DMS53 treated with DMSO at 0.1 percent for 48 hours (cell line): ENCODE measurements around the gene HSD11B2.

Experiments used
- DNase-seq: peaks from one replicate; lab custom pipeline; 2025; ENCODE audit not compliant: unreplicated experiment; lab: John Stamatoyannopoulos, UW

HSD11B2 gene

DNA sequence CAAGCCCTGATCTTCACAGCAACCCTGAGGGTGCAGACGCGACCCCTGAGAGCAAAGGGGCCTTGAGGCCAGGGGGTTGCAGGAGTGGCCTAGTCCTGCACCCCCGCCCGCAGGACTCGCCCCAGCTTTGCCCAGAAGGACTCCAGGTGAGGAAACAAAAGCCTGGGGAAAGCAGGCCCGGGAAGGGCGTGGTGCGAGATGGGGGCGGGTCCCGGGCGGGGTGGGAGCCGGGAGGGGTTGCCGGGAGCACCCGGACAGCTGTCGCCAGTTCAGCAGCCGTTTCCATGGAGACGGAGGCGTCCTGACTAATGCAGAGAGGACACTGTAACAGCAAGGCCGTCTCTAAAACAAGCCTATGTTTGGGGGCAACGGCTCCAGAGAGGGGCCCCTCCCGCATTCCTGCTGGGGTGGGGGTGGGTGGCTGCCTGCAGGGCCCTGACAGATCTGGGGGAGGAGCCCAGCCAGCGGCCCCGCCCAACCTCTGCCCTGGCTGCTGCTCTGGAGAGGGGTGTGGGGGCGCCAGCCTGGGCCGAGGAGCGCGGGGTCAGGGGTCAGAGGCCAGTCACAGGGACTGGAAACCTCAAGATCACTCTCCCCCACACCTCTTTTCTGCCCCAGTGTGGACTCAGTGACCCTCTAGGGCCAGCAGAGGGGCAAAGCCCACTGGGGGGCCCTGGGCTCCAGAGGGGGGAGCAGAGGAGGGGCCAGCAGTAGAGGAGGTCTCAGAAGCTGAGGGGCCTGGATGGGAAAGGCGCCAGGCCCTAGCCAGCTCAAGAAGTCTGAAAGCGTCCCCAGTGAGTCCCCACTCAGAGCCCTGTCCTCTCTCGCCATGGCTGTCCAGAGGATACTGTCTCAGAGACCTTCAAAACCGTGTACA is 34.5 kb upstream of the HSD11B2 start:
- peak; percentile 58 for DNase-seq

DNA sequence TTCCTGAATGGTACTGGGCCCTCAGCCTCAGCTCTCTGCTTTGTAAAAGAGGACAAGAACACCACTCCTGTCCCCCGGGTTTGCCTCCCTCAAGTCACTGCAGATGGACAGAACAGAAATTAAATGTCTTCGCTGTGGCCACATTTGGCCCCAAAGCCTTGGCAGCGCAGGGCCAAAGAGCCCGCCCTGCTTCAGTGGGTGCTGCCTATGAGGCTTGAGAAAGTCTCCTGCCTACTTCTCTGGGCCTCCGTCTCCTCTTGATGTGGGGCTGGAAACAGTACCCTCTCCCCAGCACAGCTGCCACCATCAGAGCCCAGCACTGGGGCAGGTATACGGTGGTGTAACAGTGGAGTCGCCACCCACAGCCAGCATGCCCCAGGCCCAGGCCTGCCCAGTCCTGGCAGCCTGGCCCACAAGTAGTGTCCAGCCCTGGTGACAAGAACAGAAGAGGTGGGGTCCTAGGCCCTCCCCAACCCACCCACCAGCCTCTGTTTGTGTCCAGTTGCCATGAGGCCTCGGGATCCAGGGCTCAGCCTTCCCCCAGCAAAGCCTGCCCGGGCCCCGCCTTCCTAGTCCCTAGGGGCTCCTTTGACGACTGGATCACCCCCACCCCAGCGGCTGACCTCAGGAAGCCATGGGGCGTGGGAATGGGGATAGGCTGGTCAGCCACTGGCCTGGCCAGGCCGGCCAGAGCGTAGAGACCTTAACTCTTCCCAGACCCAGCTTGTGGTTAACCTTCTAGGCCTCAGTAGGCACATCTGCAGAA is 33.7 kb upstream of the HSD11B2 start:
- no peak for DNase-seq

DNA sequence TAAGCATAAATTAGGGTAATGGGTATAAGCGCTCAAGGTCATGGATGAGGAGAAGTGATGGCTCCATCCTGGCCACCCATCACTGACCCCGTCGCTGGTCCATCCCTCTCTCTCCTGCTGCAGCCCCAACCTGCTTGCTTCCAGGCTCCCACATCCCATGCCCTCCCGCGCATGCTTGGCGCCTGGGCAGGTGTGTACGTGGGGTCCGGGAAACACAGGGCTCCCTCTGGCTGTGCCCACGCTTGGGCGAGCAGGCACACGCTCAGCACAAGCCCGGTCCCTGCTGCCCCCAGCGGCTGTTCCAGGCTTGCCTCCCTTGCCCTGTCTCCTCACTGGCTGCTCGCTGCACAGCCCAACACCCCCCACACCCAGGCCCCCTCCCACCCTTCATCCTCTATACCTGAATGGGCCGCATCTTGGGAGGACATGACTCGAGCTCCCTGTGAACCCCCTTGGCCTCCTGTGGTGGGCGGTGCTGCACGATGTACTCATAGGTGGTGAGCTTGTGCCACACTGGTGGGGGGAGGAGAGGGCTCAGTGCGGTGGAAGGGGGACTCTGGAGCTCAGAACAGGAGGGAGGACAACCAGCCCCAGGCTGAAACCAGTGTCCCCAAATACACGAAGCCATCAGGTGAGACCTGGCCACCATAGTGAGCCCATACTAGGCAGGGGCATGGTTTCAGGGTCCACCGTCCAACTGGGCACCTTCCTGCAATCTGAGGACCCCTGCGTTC is 32.9 kb upstream of the HSD11B2 start:
- DNase-seq = no peak

DNA sequence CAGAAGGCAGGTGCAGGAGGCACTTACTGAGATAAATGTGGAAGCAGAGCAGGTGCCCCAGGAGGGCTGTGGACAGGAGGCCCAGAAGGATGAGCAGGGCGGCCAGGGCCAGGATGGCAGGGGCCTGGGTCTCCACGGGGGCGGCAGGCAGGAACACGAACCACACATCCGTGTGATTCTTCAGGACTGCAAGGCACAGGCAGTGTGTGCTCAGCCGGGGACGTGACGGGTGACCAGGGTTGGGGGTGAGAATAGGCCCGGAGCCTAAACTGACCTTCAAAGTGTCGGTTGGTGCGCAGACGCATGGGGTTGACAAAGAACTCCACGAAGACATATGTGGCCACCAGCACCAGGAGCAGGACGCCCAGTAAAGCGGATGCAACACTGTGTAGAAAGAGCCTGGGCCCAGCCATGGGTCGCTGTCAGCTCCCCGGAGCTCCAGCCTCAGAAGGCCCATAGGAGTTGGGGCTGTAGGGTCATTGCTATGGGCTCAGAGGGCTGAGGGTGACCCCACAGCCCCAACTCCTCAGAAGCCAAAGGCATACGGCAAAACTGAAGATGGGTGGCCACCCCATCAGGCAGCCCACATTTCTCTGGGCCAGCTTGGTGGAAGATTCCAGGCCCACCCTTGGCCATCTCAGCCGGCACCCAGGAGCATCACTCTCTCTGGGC is 32.2 kb upstream of the HSD11B2 start:
- no peak for DNase-seq

DNA sequence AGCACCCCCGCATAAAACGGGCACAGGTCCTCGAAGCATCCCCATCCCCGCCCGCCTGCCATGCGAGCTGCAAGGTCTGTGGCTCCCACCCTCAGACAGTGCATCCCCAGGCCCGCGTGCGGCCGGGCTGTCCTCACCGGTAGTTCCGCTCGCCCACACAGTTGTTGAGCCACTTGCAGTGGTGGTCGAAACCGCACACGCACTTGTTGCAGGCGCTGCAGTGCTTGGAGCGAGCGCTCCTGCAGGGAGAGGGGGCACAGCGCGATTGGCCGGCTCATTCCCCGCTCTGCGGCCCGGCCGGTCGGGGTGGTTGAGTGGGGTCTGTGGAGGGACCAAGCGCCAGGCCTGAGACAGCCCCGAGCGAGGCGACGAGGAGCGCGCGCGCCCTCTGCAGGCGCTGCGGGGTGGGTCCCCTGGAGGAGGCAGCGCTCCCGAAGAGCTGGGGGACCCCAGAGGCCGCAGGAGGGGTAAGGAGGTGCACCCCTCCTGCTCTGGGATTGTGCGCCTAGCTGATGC is 31.6 kb upstream of the HSD11B2 start:
- no peak for DNase-seq

DNA sequence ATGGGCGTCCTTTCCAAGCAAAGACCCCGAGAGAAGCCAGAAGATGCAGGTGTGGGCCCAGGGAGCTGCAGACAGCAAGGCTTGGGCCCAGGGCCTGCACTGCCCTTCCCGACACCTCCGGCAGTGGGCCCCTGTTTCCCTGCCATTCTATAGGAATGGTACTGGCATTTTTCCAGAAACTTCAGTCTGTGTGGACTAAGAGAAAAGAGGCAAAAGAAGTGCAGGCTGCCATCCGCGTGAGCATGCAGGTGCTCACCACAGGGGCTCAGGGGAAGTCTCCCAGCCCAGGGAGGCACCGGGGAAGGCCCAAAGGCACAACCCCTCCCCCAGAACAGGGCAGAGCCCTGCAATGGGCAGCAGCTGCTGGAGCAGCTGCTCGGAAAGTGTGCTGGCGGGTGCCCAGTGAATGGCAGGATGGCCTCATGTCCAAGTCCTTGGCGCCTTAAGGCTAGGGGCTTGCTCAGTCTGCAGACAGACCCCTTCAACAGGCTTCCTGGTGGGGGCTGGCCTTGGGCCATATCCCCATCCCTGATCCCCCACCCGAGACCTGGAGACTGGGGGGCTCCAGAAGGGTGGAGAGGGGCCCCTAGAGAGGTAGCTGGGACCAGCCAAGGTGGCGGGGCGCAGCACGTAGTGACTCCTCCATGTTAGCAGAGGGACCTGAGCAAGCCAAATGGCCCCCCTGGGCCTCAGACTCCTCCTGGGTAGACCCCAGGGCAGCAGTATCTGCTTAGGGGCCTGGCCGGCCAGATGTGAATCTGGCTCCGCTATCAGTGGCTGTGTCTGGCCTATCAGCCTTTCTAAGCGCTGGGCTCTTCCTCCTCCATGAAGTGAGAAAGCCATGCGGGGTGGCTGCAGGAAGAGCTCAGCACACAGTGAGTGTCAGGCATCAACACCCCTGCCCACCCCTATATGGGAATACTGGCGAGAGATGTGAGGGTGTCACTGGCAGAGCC is 30.9 kb upstream of the HSD11B2 start:
- peak; percentile 8 for DNase-seq

DNA sequence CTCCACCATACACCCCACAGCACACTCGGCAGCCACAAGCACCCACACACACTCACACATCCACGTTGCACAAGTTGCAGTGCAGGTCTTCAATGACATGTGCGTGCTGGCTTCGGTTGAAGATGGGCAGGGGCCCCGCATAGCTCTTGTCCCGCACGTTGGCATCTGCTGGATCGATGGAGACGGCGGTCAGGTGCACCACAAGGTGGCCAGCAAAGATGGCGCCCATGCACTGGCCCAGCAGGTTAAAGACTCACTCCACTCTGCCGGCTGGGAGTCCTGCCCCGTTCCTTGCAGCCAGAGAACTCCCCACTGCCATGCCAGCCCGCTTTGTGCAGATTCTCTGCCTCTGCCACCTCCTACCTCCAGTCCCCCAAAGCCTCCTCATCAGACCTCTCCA is 30.0 kb upstream of the HSD11B2 start:
- DNase-seq = no peak

DNA sequence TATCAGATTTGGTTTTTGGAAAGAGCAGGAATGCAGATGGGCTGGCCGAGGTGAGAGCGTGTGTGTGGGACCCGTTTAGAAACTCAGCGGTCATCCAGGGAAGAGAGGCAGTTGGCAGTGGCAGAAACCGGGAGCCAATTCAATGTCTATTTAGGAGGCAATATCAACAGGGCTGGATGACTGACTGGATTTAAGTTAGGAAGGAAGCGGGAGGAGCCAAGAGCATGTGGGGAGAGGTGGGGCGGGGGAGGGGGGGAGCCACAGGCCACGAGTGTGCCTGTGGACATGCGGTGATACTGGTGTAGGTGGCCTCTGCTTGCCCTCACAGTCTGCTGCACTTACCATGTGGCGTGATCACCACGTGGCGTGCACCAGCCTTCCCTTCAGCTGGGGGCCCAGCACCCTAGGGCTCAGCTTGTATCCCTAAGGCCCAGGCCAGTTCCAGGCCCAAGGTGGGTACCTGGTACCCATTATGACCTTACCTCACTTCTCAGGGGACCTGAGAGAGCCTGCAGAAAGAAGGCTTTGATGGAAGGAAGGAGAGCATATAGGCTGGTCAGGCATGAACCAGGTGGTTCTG is 26.9 kb upstream of the HSD11B2 start:
- DNase-seq = no peak

DNA sequence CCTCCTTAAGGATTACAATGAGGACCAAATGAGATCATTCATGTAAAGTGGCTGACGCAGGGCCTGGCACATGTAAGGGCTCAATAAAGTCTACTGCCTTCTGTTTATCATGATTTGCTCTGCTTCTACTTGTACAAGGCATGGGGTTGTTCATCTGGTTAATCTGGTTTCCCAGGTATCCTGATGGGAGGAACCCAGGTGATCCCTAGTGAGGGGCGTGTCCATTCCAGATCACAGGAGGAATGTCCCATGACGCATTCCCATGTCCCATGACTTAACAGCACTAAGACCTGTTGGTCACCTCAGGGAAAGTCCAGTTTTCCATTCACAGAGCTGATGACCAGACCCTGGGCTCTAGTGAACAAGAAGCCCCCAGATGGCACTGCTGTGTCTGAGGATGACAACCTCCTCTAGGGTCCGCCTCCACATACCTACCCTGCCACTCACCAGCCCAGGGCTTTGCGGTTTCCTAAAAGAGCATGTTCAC is 26.1 kb upstream of the HSD11B2 start:
- DNase-seq = peak; percentile 75

DNA sequence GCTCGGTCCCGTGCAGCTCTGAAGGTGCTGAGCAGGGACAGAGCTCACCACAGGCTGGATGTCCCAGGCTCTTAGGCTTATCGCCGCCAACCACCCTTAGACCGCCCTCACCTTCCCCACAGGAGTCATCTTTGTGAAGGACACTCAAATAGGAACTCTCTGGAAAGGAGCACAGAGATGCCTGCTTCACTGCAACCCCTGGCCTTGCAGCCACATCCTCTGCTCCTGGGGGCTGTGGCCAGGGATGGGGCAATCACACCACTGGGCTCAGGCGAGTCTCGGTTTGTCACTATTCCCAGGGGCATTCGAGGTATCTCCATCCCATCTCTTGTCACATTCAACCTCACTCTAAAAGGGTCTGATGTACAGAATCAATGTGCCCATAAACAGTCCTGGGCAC is 25.6 kb upstream of the HSD11B2 start:
- no peak for DNase-seq

DNA sequence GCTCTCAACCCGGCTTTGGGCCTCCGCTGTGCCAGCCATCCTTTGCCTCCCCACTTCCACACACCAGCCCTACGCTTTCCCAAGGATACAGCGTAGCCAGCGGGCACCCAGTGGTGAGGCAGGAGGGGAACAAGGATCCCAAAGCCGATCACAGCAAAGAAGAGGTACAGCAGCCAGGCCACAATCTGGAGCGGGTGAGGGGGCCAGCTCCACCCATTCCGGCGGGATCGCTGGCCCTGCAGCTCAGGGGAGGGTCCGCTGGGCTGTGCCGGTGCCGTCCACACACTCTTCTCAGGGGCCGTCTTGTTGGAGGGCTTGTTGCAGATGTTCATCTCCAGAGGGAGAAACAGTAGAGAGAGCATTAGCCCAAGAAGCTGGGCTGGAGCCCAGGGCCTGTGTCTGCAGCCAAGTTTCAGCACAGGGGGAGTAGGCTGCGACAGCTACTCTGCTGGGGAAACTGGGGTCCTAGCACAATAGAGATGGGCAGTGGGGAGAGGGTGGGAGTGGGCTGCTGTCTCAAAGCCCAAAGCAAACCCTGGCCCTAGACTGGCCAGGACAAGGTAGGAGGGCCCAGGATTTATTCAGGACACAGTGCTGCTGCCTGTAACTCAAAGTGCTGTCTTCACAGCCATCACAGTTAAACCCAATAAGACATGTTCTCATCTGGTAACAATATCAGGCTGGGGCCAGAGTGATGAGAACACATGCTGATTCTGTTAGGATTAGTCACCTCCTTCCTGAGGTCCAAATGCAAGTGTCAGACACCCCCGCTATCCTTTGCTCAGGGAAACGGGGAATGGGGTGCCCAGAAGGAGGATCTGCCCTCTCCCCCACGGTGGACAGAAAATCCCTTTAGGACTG is 24.6 kb upstream of the HSD11B2 start:
- DNase-seq = no peak

DNA sequence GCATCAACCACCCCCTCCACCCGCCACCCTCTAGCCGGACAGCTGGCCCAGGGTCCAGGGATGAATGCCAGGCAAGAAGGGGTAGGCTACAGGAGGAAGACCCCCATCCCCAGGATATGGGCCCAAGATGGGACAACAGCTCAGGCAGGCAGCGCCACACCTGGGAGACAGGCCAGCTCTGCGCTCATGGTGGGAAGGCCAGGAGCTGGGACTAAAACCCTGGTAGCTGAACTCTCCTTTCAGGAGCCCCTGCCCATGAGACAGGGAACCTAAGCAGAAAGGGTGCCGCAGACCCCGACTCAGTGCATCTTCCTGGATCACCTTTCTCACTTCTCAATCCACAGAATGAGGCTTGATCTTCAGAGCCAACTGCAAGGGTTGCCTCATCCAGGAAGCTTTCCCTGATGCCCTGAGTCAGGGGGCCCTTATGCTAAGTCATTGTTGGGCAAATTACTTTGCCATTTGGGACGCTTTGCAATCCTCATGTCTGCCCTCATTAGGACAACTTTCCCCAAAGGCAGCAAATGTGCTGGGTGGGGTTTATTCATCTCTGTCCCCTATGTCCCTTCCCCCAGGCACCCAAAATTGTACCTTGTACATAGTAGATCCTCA is 23.6 kb upstream of the HSD11B2 start:
- DNase-seq = no peak

DNA sequence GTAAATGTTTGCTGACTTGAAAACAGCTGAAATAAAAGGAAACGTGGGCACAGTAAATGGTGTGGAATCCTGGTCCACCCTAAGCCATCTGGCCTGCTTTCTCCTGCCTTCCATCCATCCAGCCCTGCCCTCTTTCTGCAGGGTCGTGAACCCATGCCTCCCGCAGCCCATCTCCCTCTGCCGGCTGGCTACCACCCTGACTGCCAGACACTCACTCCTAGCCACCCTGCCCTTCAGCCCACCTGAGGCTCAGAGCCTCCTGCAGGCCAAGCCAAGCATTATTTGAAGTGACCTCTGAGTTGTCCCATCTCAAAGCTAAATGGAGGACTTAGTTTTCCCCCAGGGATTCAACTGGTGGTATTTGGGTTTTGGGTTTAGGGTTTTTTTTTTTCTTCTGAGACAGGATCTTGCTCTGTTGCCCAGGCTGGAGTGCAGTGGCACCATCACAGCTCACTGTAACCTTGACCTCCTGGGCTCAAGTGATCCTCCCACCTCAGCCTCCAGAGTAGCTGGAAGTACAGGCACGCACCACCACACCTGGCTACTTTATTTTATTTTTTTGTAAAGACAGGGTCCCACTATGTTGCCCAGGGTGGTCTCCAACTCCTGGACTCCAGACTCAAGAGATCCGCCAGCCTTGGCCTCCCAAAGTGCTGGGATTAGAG is 23.0 kb upstream of the HSD11B2 start:
- DNase-seq = no peak

DNA sequence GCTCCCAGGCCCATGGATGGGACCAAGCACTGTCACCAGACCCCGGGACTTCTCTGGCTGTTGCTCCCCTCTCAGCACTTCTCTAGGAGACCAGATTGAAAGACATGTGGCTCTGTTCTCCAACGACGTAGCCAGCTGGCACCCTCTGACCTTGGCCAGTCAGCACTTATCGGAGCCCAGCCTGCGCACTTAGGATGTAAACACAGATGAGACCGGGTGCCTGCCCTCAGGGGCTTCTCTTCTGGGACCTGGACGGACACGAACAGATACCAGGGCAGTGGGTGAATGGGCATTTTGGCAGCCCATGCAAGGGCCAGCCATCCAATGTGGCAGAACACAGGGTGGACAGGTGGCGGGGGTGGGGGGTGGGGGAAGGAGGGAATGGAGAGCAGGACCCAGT is 21.3 kb upstream of the HSD11B2 start:
- no peak for DNase-seq

DNA sequence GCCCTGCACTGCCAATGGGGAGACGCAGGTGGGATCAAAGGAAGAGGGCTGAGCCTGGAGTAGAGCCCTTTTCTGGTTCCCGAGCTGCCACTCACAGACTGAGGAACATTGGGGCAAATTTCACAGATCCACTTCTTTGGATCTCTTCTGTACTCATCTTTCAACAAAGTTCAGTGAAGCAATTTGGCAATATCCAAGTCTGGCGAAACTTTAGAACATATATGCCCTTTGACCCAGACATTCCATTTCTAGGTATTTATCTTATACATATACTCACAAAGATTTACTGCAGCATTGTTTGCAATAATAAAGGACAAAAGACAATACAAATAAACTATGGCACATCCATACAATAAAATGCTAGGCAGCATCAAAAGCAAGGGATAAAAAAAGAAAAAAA is 19.6 kb upstream of the HSD11B2 start:
- DNase-seq = no peak

DNA sequence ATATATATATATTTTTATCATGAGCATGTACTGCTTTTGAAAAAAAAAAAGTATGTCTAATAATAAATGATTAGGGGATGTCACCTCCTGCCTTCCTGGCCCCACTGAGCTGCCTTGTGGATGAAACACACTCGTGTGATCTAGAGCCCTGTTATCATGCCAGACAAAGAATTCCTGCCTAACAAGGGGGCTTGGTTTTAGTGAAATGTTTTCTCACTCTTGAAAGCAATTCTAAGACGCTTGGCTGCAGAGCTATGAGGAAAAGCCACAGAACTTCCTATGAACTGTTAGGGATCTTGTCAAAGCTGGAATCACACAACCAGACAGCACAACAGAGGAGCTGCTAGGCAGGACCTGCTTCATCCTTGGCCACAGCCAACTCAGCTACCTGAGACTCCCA is 18.6 kb upstream of the HSD11B2 start:
- no peak for DNase-seq
